GM19328 (cell line): ENCODE results near the gene TRIM50.
A peak's percentile ranks its signal among the peaks of the same experiment; 100 is the strongest.
"Not testable (repeated sequence)": the region's sequence is repeated elsewhere in the genome, so short reads cannot be mapped to it uniquely, and the experiment has no call there.

Source experiments
- ATAC-seq: cut with Tn5 transposase; IDR thresholded peaks from one replicate; pipeline ENCODE4 v1.9.1; 2021; ENCODE audit warnings: mild to moderate bottlenecking, moderate library complexity; ENCODE audit not compliant: unreplicated experiment

The TRIM50 gene

GRCh38 chr7:73316521-73316920, 11.4 kb downstream of the TRIM50 start:
- ATAC-seq: no peak

GRCh38 chr7:73314271-73314670, 13.6 kb downstream of the TRIM50 start:
- ATAC-seq: no peak

GRCh38 chr7:73313521-73313906, 14.4 kb downstream of the TRIM50 start:
- ATAC-seq: no peak

GRCh38 chr7:73312831-73313520, 14.9 kb downstream of the TRIM50 start:
- no peak for ATAC-seq

GRCh38 chr7:73311421-73311820, 16.5 kb downstream of the TRIM50 start:
- ATAC-seq: not testable (repeated sequence)

- peak; percentile 76 for ATAC-seq
Measured at GRCh38 chr7:73308665-73309214, 19.1 kb downstream of the TRIM50 start, which contains the start of gene NSUN5. TSS of gene NSUN5 (minus strand) at chr7:73308826. CDS start at chr7:73308790, 36 bp downstream.

- peak; percentile 34 for ATAC-seq
Measured at GRCh38 chr7:73308074-73308664, 19.7 kb downstream of the TRIM50 start.

- no peak for ATAC-seq
Measured at GRCh38 chr7:73307436-73307835, 20.4 kb downstream of the TRIM50 start.

- ATAC-seq: not testable (repeated sequence)
Measured at GRCh38 chr7:73304612-73305387, 23.1 kb downstream of the TRIM50 start.

- no peak for ATAC-seq
Measured at GRCh38 chr7:73304071-73304470, 23.8 kb downstream of the TRIM50 start.

- no peak for ATAC-seq
Measured at GRCh38 chr7:73303546-73303945, 24.3 kb downstream of the TRIM50 start.

GRCh38 chr7:73302846-73303245, 25.0 kb downstream of the TRIM50 start:
- ATAC-seq: not testable (repeated sequence)

- not testable (repeated sequence) for ATAC-seq
Measured at GRCh38 chr7:73301108-73301507, 26.8 kb downstream of the TRIM50 start.

- ATAC-seq: not testable (repeated sequence)
Measured at GRCh38 chr7:73299812-73300211, 28.1 kb downstream of the TRIM50 start.

- not testable (repeated sequence) for ATAC-seq
Measured at GRCh38 chr7:73297706-73298105, 30.2 kb downstream of the TRIM50 start.

- ATAC-seq: not testable (repeated sequence)
Measured at GRCh38 chr7:73297235-73297634, 30.6 kb downstream of the TRIM50 start.

GRCh38 chr7:73277210-73277609, 50.7 kb downstream of the TRIM50 start:
- not testable (repeated sequence) for ATAC-seq

- not testable (repeated sequence) for ATAC-seq
Measured at GRCh38 chr7:73267813-73268212, 60.1 kb downstream of the TRIM50 start.

GRCh38 chr7:73266719-73267368, 61.0 kb downstream of the TRIM50 start:
- peak; percentile 73 for ATAC-seq
